A549 (cell line): Measurements from ENCODE around the gene LDLRAD4. TPM values are rescaled to one million over a fixed set of nuclear protein-coding genes. Genes with fewer than 3 reads are reported as not detected.

Source experiments
- ATAC-seq, 2 experiments: fragments of 200-7000 bp in 1 of 2; fragments of >200 bp in 1 of 2; cut with Nextera tagmentation in 1 of 2; cut with Tn5 transposase in 1 of 2; 3 replicates each; pipeline versions ENCODE4 v1.8.0 to v1.9.1; 2018 to 2020; ENCODE audit warnings: mild to moderate bottlenecking in 1 of 2, moderate library complexity in 1 of 2
- CTCF ChIA-PET: fragments of 300-600 bp; sonication (Branson Sonifier 250); formaldehyde crosslinking; extraction: SDS; loops from one replicate; lab custom pipeline; 2021; ENCODE audit warnings: antibody characterized with exemption, inconsistent platforms; lab: Yijun Ruan, JAX
- POLR2A ChIA-PET: fragments of 350-600 bp; formaldehyde crosslinking; extraction: SDS; loops from one replicate; lab custom pipeline; 2021; ENCODE audit warnings: antibody characterized with exemption, inconsistent platforms; lab: Yijun Ruan, JAX
- DNase-seq, 2 experiments: peaks; one replicate each; pipeline versions ENCODE4 v3.0.0 to v3.0.0-alpha.2; 2011 to 2016; ENCODE audit warnings: low read depth in 1 of 2, low spot score in 1 of 2
- FAIRE-seq: peaks from 2 replicates; lab custom pipeline; 2011; peaks lifted over from hg19 to GRCh38; lab: Jason Lieb, UNC
- H3K27ac ChIP-seq, 2 experiments: fragments of >200 bp; sonication (Bioruptor Twin); formaldehyde crosslinking; 3 replicates each; pipeline ENCODE4 v1.5.1; 2016 to 2017
- H3K4me1 ChIP-seq: fragments of >200 bp; sonication (Bioruptor Twin); formaldehyde crosslinking; 3 replicates; pipeline ENCODE4 v1.6.1; 2016
- H3K4me2 ChIP-seq: fragments of >200 bp; sonication (Bioruptor Twin); formaldehyde crosslinking; 3 replicates; pipeline ENCODE4 v1.6.1; 2016
- H3K4me3 ChIP-seq: fragments of >200 bp; sonication (Bioruptor Twin); formaldehyde crosslinking; 3 replicates; pipeline ENCODE4 v1.5.1; 2016
- H3K9me3 ChIP-seq: fragments of >200 bp; sonication (Bioruptor Twin); formaldehyde crosslinking; 3 replicates; pipeline ENCODE4 v1.6.1; 2016
- E2F6 ChIP-seq: IDR thresholded peaks from 2 replicates; pipeline ENCODE4 v1.6.1; 2012; ENCODE audit warnings: low read depth, borderline replicate concordance
- EHF ChIP-seq: fragments of 250-450 bp; sonication (Bioruptor Pico); IDR thresholded peaks from 2 replicates; pipeline ENCODE4 v1.5.0; 2020; ENCODE audit warnings: mild to moderate bottlenecking
- EHMT2 ChIP-seq: fragments of 200-600 bp; sonication (generic); IDR thresholded peaks from 2 replicates; pipeline ENCODE4 v1.6.1; 2016; ENCODE audit warnings: antibody characterized with exemption, low read depth, mild to moderate bottlenecking, moderate library complexity
- EP300 ChIP-seq, 2 experiments: fragments of >200 bp; sonication (Bioruptor Twin); formaldehyde crosslinking; IDR thresholded peaks; 2 replicates in 1 of 2; 3 replicates in 1 of 2; pipeline ENCODE4 v1.6.1; 2016 to 2017
- HES2 ChIP-seq: fragments of >200 bp; sonication (Bioruptor Twin); formaldehyde crosslinking; IDR thresholded peaks from 2 replicates; pipeline ENCODE4 v1.6.1; 2016
- HOXA7 ChIP-seq: fragments of 250-450 bp; sonication (Bioruptor Pico); IDR thresholded peaks from 2 replicates; pipeline ENCODE4 v1.5.0; 2020; ENCODE audit warnings: mild to moderate bottlenecking, moderate library complexity
- MAFK ChIP-seq: fragments of 450-650 bp; IDR thresholded peaks from 2 replicates; pipeline ENCODE4 v1.6.1; 2014; ENCODE audit not compliant: partially characterized antibody
- MAX ChIP-seq: IDR thresholded peaks from 2 replicates; pipeline ENCODE4 v1.6.1; 2012
- POLR2A ChIP-seq: IDR thresholded peaks from 2 replicates; pipeline ENCODE4 v1.6.1; 2012; ENCODE audit warnings: mild to moderate bottlenecking, low read length
- RAD21 ChIP-seq, 2 experiments: fragments of >200 bp in 1 of 2; sonication (Bioruptor Twin) in 1 of 2; formaldehyde crosslinking in 1 of 2; IDR thresholded peaks in 1 of 2; conservative IDR thresholded peaks in 1 of 2; 2 replicates in 1 of 2; 3 replicates in 1 of 2; pipeline ENCODE4 v1.6.1; 2012 to 2018; ENCODE audit warnings: inconsistent platforms in 1 of 2
- SMC3 ChIP-seq: fragments of >200 bp; sonication (Bioruptor Twin); formaldehyde crosslinking; IDR thresholded peaks from 3 replicates; pipeline ENCODE4 v1.6.1; 2018; ENCODE audit warnings: inconsistent platforms
- USF2 ChIP-seq: fragments of 450-650 bp; IDR thresholded peaks from 2 replicates; pipeline ENCODE4 v1.6.1; 2014; ENCODE audit warnings: antibody characterized with exemption
- ZNF302 ChIP-seq: fragments of 250-450 bp; sonication (Bioruptor Pico); IDR thresholded peaks from 2 replicates; pipeline ENCODE4 v1.9.0; 2021; ENCODE audit warnings: inconsistent platforms, mild to moderate bottlenecking, moderate library complexity
- WGBS: methylation state at CpG from one replicate; pipeline ENCODE4 v1.1.6; 2017; ENCODE audit errors: missing lambda C conversion rate; 5-methylcytosine and 5-hydroxymethylcytosine counted together
- polyA plus RNA-seq, 4 experiments: library from polyadenylated mRNA; depleted of rRNA in 3 of 4; stranded (reverse); fragments of >200 nt; fragmentation: RNase III in 1 of 4; extraction: RNeasy Plus Mini Kit Qiagen cat#74134 plus additional on column Dnase treatment in 1 of 4; gene quantifications; 2 replicates in 3 of 4; 3 replicates in 1 of 4; pipeline ENCODE4 v1.2.3, GENCODE V29; 2011 to 2017
- TF ChIP-seq, protein P1 (sequence below): fragments of 250-450 bp; sonication (Bioruptor Pico); IDR thresholded peaks from 2 replicates; pipeline ENCODE4 v1.5.0; 2021; ENCODE audit warnings: mild to moderate bottlenecking, moderate library complexity, borderline replicate concordance
- TF ChIP-seq, protein P2 (sequence below): fragments of >200 bp; sonication (Bioruptor Twin); formaldehyde crosslinking; IDR thresholded peaks from 3 replicates; pipeline ENCODE4 v1.5.1; 2016
- TF ChIP-seq, protein P3 (sequence below): fragments of 200-600 bp; sonication (generic); IDR thresholded peaks from 2 replicates; pipeline ENCODE4 v1.6.1; 2016; ENCODE audit warnings: antibody characterized with exemption, mild to moderate bottlenecking, moderate library complexity

LDLRAD4 gene
- polyA plus RNA-seq, 2 of the 4 experiments (the other 2 are of a cell fraction) = 5.2 to 7.6 TPM

DNA sequence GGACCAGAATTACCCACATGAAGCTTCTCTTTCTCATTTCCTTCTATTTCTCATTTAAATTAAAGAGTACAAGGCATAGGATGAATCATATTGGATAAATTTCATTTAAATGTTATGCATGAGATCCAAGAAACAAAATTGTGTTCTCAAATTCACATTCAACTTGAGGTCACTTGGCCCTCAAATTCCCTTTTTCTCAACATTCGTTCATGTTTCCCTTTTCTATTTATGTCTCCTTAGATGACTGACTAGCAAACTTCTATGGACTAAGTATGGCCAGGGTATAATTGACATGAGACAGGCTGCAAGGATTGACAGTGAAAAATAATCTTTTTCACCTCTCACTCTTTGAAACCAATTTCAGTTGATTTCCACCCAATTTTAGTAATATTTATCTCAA, 4.0 kb upstream of the LDLRAD4 start:
- FAIRE-seq (no peak), DNase-seq (no peak), ATAC-seq (no peak)
- no peak overlapping the region for H3K4me2 ChIP-seq
- no peak overlapping the region for H3K4me3 ChIP-seq
- no peaks in the 10 kb centered on the region for H3K9me3 ChIP-seq
- no peak overlapping the region for H3K27ac ChIP-seq
- peaks cover 9% of the 10 kb centered on the region; the same call in 1 of the 3 replicates for H3K4me1 ChIP-seq
- POLR2A ChIA-PET = no interaction called here
- TF ChIP-seq E2F6 = no peak
- no peak for TF ChIP-seq ZNF302 (CRISPR knock-in tag)
- TF ChIP-seq HES2 = no peak
- no peak for TF ChIP-seq MAX
- TF ChIP-seq, protein P1, sequence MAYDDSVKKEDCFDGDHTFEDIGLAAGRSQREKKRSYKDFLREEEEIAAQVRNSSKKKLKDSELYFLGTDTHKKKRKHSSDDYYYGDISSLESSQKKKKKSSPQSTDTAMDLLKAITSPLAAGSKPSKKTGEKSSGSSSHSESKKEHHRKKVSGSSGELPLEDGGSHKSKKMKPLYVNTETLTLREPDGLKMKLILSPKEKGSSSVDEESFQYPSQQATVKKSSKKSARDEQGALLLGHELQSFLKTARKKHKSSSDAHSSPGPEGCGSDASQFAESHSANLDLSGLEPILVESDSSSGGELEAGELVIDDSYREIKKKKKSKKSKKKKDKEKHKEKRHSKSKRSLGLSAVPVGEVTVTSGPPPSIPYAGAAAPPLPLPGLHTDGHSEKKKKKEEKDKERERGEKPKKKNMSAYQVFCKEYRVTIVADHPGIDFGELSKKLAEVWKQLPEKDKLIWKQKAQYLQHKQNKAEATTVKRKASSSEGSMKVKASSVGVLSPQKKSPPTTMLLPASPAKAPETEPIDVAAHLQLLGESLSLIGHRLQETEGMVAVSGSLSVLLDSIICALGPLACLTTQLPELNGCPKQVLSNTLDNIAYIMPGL = no peak
- TF ChIP-seq, all 56 proteins: peak for 0
- CTCF ChIA-PET = interaction anchor here (1.1 kb wide), 1 partner anchor 316 kb away, joined by 3 read pairs; no protein-coding TSS in a partner anchor
- 46% methylated on average over 1 of the region's 1 CpG for WGBS

GRCh38 chr18:13216092-13216582, 2.4 kb upstream of the LDLRAD4 start:
- H3K4me2 ChIP-seq = peak overlapping the region; percentile 93; the same call in 2 of the 3 replicates
- no peak overlapping the region for H3K27ac ChIP-seq
- POLR2A ChIA-PET = interaction anchor here (0.8 kb wide), 1 partner anchor 10 kb away, joined by 6 read pairs; no protein-coding TSS in a partner anchor
- CTCF ChIA-PET = interaction anchor here (0.6 to 2.2 kb wide), 25 partner anchors 9 to 416 kb away, joined by 3 to 15 read pairs (median 4); no protein-coding TSS in a partner anchor
- ATAC-seq (peak; percentile 78 to 90; a peak in 5 of 6 replicates), DNase-seq (peak; percentile 56 to 71), FAIRE-seq (peak; percentile 39)
- no peaks in the 10 kb centered on the region for H3K9me3 ChIP-seq
- peaks cover 15% of the 10 kb centered on the region; the same call in 1 of the 3 replicates for H3K4me1 ChIP-seq
- TF ChIP-seq HOXA7 (no peak), MAFK (no peak), SMC3 (peak; percentile 64), EHF (CRISPR knock-in tag) (no peak), RAD21 (conservative IDR thresholded peaks at IDR 0.05 in 1 of 2, IDR thresholded peaks at IDR 0.05 in 1 of 2) (peak; percentile 71 to 73), POLR2A (no peak), USF2 (no peak), HES2 (no peak)
- TF ChIP-seq, protein P2, sequence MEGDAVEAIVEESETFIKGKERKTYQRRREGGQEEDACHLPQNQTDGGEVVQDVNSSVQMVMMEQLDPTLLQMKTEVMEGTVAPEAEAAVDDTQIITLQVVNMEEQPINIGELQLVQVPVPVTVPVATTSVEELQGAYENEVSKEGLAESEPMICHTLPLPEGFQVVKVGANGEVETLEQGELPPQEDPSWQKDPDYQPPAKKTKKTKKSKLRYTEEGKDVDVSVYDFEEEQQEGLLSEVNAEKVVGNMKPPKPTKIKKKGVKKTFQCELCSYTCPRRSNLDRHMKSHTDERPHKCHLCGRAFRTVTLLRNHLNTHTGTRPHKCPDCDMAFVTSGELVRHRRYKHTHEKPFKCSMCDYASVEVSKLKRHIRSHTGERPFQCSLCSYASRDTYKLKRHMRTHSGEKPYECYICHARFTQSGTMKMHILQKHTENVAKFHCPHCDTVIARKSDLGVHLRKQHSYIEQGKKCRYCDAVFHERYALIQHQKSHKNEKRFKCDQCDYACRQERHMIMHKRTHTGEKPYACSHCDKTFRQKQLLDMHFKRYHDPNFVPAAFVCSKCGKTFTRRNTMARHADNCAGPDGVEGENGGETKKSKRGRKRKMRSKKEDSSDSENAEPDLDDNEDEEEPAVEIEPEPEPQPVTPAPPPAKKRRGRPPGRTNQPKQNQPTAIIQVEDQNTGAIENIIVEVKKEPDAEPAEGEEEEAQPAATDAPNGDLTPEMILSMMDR = peak; percentile 57
- 25% methylated on average over 8 of the region's 8 CpGs for WGBS
- no peak overlapping the region for H3K4me3 ChIP-seq

GRCh38 chr18:13216711-13217465, 1.7 kb upstream of the LDLRAD4 start:
- TF ChIP-seq EP300 (IDR thresholded peaks at IDR 0.05) (no peak), SMC3 (no peak; the same call in 2 of the 3 replicates), HOXA7 (no peak), EHMT2 (no peak), MAFK (no peak)
- TF ChIP-seq, protein P3, sequence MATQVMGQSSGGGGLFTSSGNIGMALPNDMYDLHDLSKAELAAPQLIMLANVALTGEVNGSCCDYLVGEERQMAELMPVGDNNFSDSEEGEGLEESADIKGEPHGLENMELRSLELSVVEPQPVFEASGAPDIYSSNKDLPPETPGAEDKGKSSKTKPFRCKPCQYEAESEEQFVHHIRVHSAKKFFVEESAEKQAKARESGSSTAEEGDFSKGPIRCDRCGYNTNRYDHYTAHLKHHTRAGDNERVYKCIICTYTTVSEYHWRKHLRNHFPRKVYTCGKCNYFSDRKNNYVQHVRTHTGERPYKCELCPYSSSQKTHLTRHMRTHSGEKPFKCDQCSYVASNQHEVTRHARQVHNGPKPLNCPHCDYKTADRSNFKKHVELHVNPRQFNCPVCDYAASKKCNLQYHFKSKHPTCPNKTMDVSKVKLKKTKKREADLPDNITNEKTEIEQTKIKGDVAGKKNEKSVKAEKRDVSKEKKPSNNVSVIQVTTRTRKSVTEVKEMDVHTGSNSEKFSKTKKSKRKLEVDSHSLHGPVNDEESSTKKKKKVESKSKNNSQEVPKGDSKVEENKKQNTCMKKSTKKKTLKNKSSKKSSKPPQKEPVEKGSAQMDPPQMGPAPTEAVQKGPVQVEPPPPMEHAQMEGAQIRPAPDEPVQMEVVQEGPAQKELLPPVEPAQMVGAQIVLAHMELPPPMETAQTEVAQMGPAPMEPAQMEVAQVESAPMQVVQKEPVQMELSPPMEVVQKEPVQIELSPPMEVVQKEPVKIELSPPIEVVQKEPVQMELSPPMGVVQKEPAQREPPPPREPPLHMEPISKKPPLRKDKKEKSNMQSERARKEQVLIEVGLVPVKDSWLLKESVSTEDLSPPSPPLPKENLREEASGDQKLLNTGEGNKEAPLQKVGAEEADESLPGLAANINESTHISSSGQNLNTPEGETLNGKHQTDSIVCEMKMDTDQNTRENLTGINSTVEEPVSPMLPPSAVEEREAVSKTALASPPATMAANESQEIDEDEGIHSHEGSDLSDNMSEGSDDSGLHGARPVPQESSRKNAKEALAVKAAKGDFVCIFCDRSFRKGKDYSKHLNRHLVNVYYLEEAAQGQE = no peak
- TF ChIP-seq, protein P2 = peak; percentile 28; the same call in 1 of the 3 replicates
- Histone ChIP-seq H3K27ac (peak overlapping the region; percentile 77 to 90), H3K9me3 (no peaks in the 10 kb centered on the region), H3K4me2 (peak overlapping the region; percentile 93), H3K4me3 (peak overlapping the region; percentile 71), H3K4me1 (peaks cover 15% of the 10 kb centered on the region; the same call in 1 of the 3 replicates)
- peak; percentile 74 to 78 for ATAC-seq
- ChIA-PET POLR2A (interaction anchor here (0.8 kb wide), 1 partner anchor 10 kb away, joined by 6 read pairs; no protein-coding TSS in a partner anchor), CTCF (interaction anchor here (0.6 to 2.2 kb wide), 23 partner anchors 8 to 416 kb away, joined by 3 to 15 read pairs (median 4); no protein-coding TSS in a partner anchor)
- no peak for FAIRE-seq
- 30% methylated on average over 15 of the region's 59 CpGs for WGBS
- DNase-seq = no peak
